Omental fat pad (tissue), 4 donors: ENCODE measurements around the gene SLC1A5. TPM values are rescaled to one million over a fixed set of nuclear protein-coding genes. Genes with fewer than 3 reads are reported as not detected.
"Not testable (repeated sequence)": the region's sequence is repeated elsewhere in the genome, so short reads cannot be mapped to it uniquely, and the experiment has no call there.

Source experiments
- ATAC-seq: fragments of 150-250 bp; one replicate; pipeline ENCODE4 v1.9.1; 2016; ENCODE audit warnings: mild to moderate bottlenecking, moderate library complexity; ENCODE audit not compliant: low FRiP score
- DNase-seq: peaks from one replicate; pipeline ENCODE4 v3.0.0-alpha.2; 2019; ENCODE audit warnings: low spot score
- CTCF ChIP-seq, 3 donors: fragments of 450-650 bp; IDR thresholded peaks; one replicate each; pipeline ENCODE4 v1.5.1; 2016 to 2017; ENCODE audit warnings: antibody characterized with exemption in 3 of 3, mild to moderate bottlenecking in 3 of 3, moderate library complexity in 2 of 3
- total RNA-seq, 4 donors: library from RNA; depleted of rRNA; stranded (reverse); fragments of >200 nt; gene quantifications; one replicate each; pipeline ENCODE4 v1.1.0, GENCODE V29; 2016

Gene SLC1A5
- total RNA-seq, 4 donors from 2014 or later, result 86.7 to 158 (median 140) TPM

GRCh38 chr19:46812977-46813838 is 24.8 kb upstream of the SLC1A5 start:
- DNase-seq, result no peak
- TF ChIP-seq CTCF (IDR thresholded peaks at IDR 0.05), result no peak
- ATAC-seq, result peak; percentile 67

GRCh38 chr19:46809534-46810272 is 21.3 kb upstream of the SLC1A5 start:
- no peak for DNase-seq
- no peak for ATAC-seq
- TF ChIP-seq CTCF (IDR thresholded peaks at IDR 0.05), result no peak

DNA sequence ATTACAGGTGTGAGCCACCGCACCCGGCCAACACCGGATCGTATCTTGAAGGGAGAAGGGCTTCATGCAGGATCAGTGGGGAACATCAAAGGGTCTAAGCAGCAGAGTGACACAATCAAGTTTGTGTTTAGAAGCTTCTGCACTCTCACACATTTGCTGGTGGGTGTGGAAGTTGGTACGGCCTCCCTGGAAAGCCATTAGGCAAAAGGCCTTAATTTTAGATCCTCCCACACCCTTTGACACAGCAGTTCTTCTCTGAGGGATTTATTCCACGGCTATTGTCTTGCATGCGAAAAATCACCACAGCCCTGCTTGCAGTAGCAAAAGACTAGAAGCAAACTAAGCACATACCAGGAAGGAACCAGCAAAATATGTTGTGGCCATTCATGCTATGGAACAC is 18.3 kb upstream of the SLC1A5 start:
- DNase-seq (no peak), ATAC-seq (no peak)
- no peak for TF ChIP-seq CTCF (IDR thresholded peaks at IDR 0.05)

DNA sequence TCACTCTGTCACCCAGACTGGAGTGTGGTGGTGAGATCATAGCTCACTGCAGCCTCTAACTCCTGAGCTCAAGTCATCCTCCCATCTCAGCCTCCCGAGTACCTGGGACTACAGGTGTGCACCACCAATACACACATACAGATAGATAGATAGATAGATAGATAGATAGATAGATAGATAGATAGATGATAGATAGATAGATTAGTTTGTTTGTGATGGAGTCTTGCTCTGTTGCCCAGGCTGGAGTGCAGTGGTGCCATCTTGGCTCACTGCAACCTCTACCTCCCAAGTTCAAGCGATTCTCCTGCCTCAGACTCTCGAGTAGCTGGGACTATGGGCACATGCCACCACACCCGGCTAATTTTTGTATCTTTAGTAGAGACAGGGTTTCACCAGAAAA is 16.0 kb upstream of the SLC1A5 start:
- not testable (repeated sequence) for DNase-seq, ATAC-seq

GRCh38 chr19:46803555-46803954 is 15.2 kb upstream of the SLC1A5 start:
- DNase-seq (no peak), ATAC-seq (no peak)
- TF ChIP-seq CTCF (IDR thresholded peaks at IDR 0.05), result no peak

GRCh38 chr19:46802152-46802551 is 13.8 kb upstream of the SLC1A5 start:
- no peak for DNase-seq
- ATAC-seq, result no peak

More at GRCh38 chr19:46802152-46802551, 13.8 kb upstream of the SLC1A5 start:
- TF ChIP-seq CTCF (IDR thresholded peaks at IDR 0.05), result no peak
